ENCODE results near the gene RGL1. TPM values are rescaled to one million over a fixed set of nuclear protein-coding genes. Genes with fewer than 3 reads are reported as not detected.

The RGL1 gene
- total and polyA plus RNA-seq, 4 donors = 7.0 to 51.6 (median 16.4) TPM

GRCh38 chr1:183898610-183899009, 93.7 kb downstream of the RGL1 start:
- H3K4me3 ChIP-seq (ENCODE audit: low read length in 2 of 2) = no peak overlapping the region
- DNase-seq = no peak
- peaks cover 2 to 4% of the 10 kb centered on the region in 2 donors for H3K36me3 ChIP-seq (ENCODE audit: control insufficient read depth in 1 of 2, insufficient read depth in 2 of 2, low read length in 1 of 2)
- WGBS, 2 donors = 64 to 66% methylated on average over 2 of the region's 2 CpGs
- H3K27ac ChIP-seq (ENCODE audit: low read depth in 1 of 2, low read length in 2 of 2) = no peak overlapping the region
- no peaks in the 10 kb centered on the region for H3K4me1 ChIP-seq (ENCODE audit: control insufficient read depth in 1 of 2, insufficient read depth in 2 of 2, low read length in 2 of 2)
- intact Hi-C loops (cut with DNase I) = no loop called here
- H3K27me3 ChIP-seq (ENCODE audit: control insufficient read depth in 1 of 2, insufficient read depth in 2 of 2, low read length in 1 of 2) = no peaks in the 10 kb centered on the region
- no peak for ATAC-seq (ENCODE audit: low FRiP score)
- no peaks in the 10 kb centered on the region for H3K9me3 ChIP-seq (ENCODE audit: control insufficient read depth, low read length)

- no peak overlapping the region for H3K4me3 ChIP-seq (ENCODE audit: low read length in 2 of 2)
- no peaks in the 10 kb centered on the region for H3K4me1 ChIP-seq (ENCODE audit: control insufficient read depth in 1 of 2, insufficient read depth in 2 of 2, low read length in 2 of 2)
- intact Hi-C loops (cut with DNase I) = no loop called here
- H3K27ac ChIP-seq (ENCODE audit: low read depth in 1 of 2, low read length in 2 of 2) = no peak overlapping the region
- WGBS, 2 donors = 48 to 68% methylated on average over 1 of the region's 1 CpG
- no peaks in the 10 kb centered on the region for H3K27me3 ChIP-seq (ENCODE audit: control insufficient read depth in 1 of 2, insufficient read depth in 2 of 2, low read length in 1 of 2)
- no peak for DNase-seq
- H3K9me3 ChIP-seq (ENCODE audit: control insufficient read depth, low read length) = no peaks in the 10 kb centered on the region
- peaks cover 0 to 2% of the 10 kb centered on the region in 2 donors for H3K36me3 ChIP-seq (ENCODE audit: control insufficient read depth in 1 of 2, insufficient read depth in 2 of 2, low read length in 1 of 2)
- no peak for ATAC-seq (ENCODE audit: low FRiP score)
Observed at GRCh38 chr1:183901748-183902330, 96.9 kb downstream of the RGL1 start.

- no peak overlapping the region for H3K27ac ChIP-seq (ENCODE audit: low read depth in 1 of 2, low read length in 2 of 2)
- H3K4me1 ChIP-seq (ENCODE audit: control insufficient read depth in 1 of 2, insufficient read depth in 2 of 2, low read length in 2 of 2) = no peaks in the 10 kb centered on the region
- H3K9me3 ChIP-seq (ENCODE audit: control insufficient read depth, low read length) = no peaks in the 10 kb centered on the region
- DNase-seq (no peak), ATAC-seq (ENCODE audit: low FRiP score) (no peak)
- WGBS, 2 donors = 80 to 84% methylated on average over 5 of the region's 5 CpGs
- intact Hi-C loops (cut with DNase I) = no loop called here
- H3K36me3 ChIP-seq (ENCODE audit: control insufficient read depth in 1 of 2, insufficient read depth in 2 of 2, low read length in 1 of 2) = peaks cover 0 to 5% of the 10 kb centered on the region in 2 donors
- H3K27me3 ChIP-seq (ENCODE audit: control insufficient read depth in 1 of 2, insufficient read depth in 2 of 2, low read length in 1 of 2) = no peaks in the 10 kb centered on the region
- no peak overlapping the region for H3K4me3 ChIP-seq (ENCODE audit: low read length in 2 of 2)
Observed at GRCh38 chr1:183903101-183903500, 98.2 kb downstream of the RGL1 start.

- ATAC-seq (ENCODE audit: low FRiP score) = no peak
- no peak for DNase-seq
- Histone ChIP-seq H3K9me3 (ENCODE audit: control insufficient read depth, low read length) (no peaks in the 10 kb centered on the region), H3K27me3 (ENCODE audit: control insufficient read depth in 1 of 2, insufficient read depth in 2 of 2, low read length in 1 of 2) (no peaks in the 10 kb centered on the region), H3K36me3 (ENCODE audit: control insufficient read depth in 1 of 2, insufficient read depth in 2 of 2, low read length in 1 of 2) (peaks cover 0 to 4% of the 10 kb centered on the region in 2 donors), H3K4me1 (ENCODE audit: control insufficient read depth in 1 of 2, insufficient read depth in 2 of 2, low read length in 2 of 2) (no peaks in the 10 kb centered on the region), H3K27ac (ENCODE audit: low read depth in 1 of 2, low read length in 2 of 2) (no peak overlapping the region), H3K4me3 (ENCODE audit: low read length in 2 of 2) (no peak overlapping the region)
- intact Hi-C loops (cut with DNase I) = no loop called here
- WGBS, 2 donors = 91 to 94% methylated on average over 6 of the region's 6 CpGs
Observed at GRCh38 chr1:183905508-183906113, 100.7 kb downstream of the RGL1 start.

GRCh38 chr1:183907070-183907469, 102.2 kb downstream of the RGL1 start:
- no peak for DNase-seq
- H3K36me3 ChIP-seq (ENCODE audit: control insufficient read depth in 1 of 2, insufficient read depth in 2 of 2, low read length in 1 of 2) = peaks cover 0 to 6% of the 10 kb centered on the region in 2 donors
- H3K27ac ChIP-seq (ENCODE audit: low read depth in 1 of 2, low read length in 2 of 2) = no peak overlapping the region
- no peaks in the 10 kb centered on the region for H3K9me3 ChIP-seq (ENCODE audit: control insufficient read depth, low read length)
- H3K27me3 ChIP-seq (ENCODE audit: control insufficient read depth in 1 of 2, insufficient read depth in 2 of 2, low read length in 1 of 2) = no peaks in the 10 kb centered on the region
- WGBS, 2 donors = 86 to 89% methylated on average over 4 of the region's 4 CpGs
- no peaks in the 10 kb centered on the region for H3K4me1 ChIP-seq (ENCODE audit: control insufficient read depth in 1 of 2, insufficient read depth in 2 of 2, low read length in 2 of 2)
- intact Hi-C loops (cut with DNase I) = no loop called here
- H3K4me3 ChIP-seq (ENCODE audit: low read length in 2 of 2) = no peak overlapping the region
- ATAC-seq (ENCODE audit: low FRiP score) = no peak

- DNase-seq (no peak), ATAC-seq (ENCODE audit: low FRiP score) (no peak)
- WGBS, 2 donors = 95 to 97% methylated on average over 4 of the region's 4 CpGs
- H3K36me3 ChIP-seq (ENCODE audit: control insufficient read depth in 1 of 2, insufficient read depth in 2 of 2, low read length in 1 of 2) = peaks cover 0 to 6% of the 10 kb centered on the region in 2 donors
- no peak overlapping the region for H3K4me3 ChIP-seq (ENCODE audit: low read length in 2 of 2)
- H3K9me3 ChIP-seq (ENCODE audit: control insufficient read depth, low read length) = no peaks in the 10 kb centered on the region
- no peaks in the 10 kb centered on the region for H3K27me3 ChIP-seq (ENCODE audit: control insufficient read depth in 1 of 2, insufficient read depth in 2 of 2, low read length in 1 of 2)
- no peak overlapping the region for H3K27ac ChIP-seq (ENCODE audit: low read depth in 1 of 2, low read length in 2 of 2)
- intact Hi-C loops (cut with DNase I) = no loop called here
- H3K4me1 ChIP-seq (ENCODE audit: control insufficient read depth in 1 of 2, insufficient read depth in 2 of 2, low read length in 2 of 2) = no peaks in the 10 kb centered on the region
Observed at GRCh38 chr1:183908079-183908478, 103.2 kb downstream of the RGL1 start.

GRCh38 chr1:183909672-183910071, 104.8 kb downstream of the RGL1 start:
- Histone ChIP-seq H3K4me1 (ENCODE audit: control insufficient read depth in 1 of 2, insufficient read depth in 2 of 2, low read length in 2 of 2) (no peaks in the 10 kb centered on the region), H3K9me3 (ENCODE audit: control insufficient read depth, low read length) (no peaks in the 10 kb centered on the region), H3K36me3 (ENCODE audit: control insufficient read depth in 1 of 2, insufficient read depth in 2 of 2, low read length in 1 of 2) (peaks cover 0 to 8% of the 10 kb centered on the region in 2 donors), H3K4me3 (ENCODE audit: low read length in 2 of 2) (no peak overlapping the region), H3K27ac (ENCODE audit: low read depth in 1 of 2, low read length in 2 of 2) (no peak overlapping the region), H3K27me3 (ENCODE audit: control insufficient read depth in 1 of 2, insufficient read depth in 2 of 2, low read length in 1 of 2) (no peaks in the 10 kb centered on the region)
- intact Hi-C loops (cut with DNase I) = no loop called here
- ATAC-seq (ENCODE audit: low FRiP score) (no peak), DNase-seq (no peak)
- WGBS, 2 donors = 93 to 94% methylated on average over 7 of the region's 7 CpGs

- no peak overlapping the region for H3K27ac ChIP-seq (ENCODE audit: low read depth in 1 of 2, low read length in 2 of 2)
Observed at GRCh38 chr1:183910845-183911244, 105.9 kb downstream of the RGL1 start.

GRCh38 chr1:183911285-183911684, 106.4 kb downstream of the RGL1 start:
- 87 to 89% methylated on average over 2 of the region's 2 CpGs for WGBS, 2 donors
- Histone ChIP-seq H3K9me3 (ENCODE audit: control insufficient read depth, low read length) (no peaks in the 10 kb centered on the region), H3K4me1 (ENCODE audit: control insufficient read depth in 1 of 2, insufficient read depth in 2 of 2, low read length in 2 of 2) (no peaks in the 10 kb centered on the region), H3K36me3 (ENCODE audit: control insufficient read depth in 1 of 2, insufficient read depth in 2 of 2, low read length in 1 of 2) (peaks cover 0 to 8% of the 10 kb centered on the region in 2 donors), H3K27ac (ENCODE audit: low read depth in 1 of 2, low read length in 2 of 2) (no peak overlapping the region), H3K4me3 (ENCODE audit: low read length in 2 of 2) (no peak overlapping the region), H3K27me3 (ENCODE audit: control insufficient read depth in 1 of 2, insufficient read depth in 2 of 2, low read length in 1 of 2) (no peaks in the 10 kb centered on the region)
- DNase-seq (peak in 1 of 2 donors; percentile 58), ATAC-seq (ENCODE audit: low FRiP score) (no peak)
- intact Hi-C loops (cut with DNase I) = no loop called here

More at GRCh38 chr1:183910845-183911244, 105.9 kb downstream of the RGL1 start:
- Histone ChIP-seq H3K4me1 (ENCODE audit: control insufficient read depth in 1 of 2, insufficient read depth in 2 of 2, low read length in 2 of 2) (no peaks in the 10 kb centered on the region), H3K4me3 (ENCODE audit: low read length in 2 of 2) (no peak overlapping the region), H3K9me3 (ENCODE audit: control insufficient read depth, low read length) (no peaks in the 10 kb centered on the region), H3K27me3 (ENCODE audit: control insufficient read depth in 1 of 2, insufficient read depth in 2 of 2, low read length in 1 of 2) (no peaks in the 10 kb centered on the region), H3K36me3 (ENCODE audit: control insufficient read depth in 1 of 2, insufficient read depth in 2 of 2, low read length in 1 of 2) (peaks cover 0 to 8% of the 10 kb centered on the region in 2 donors)
- ATAC-seq (ENCODE audit: low FRiP score) (no peak), DNase-seq (no peak)
- intact Hi-C loops (cut with DNase I) = no loop called here
- WGBS, 2 donors = 81% methylated on average over 4 of the region's 4 CpGs
